Kidney glomerular epithelial cell (primary cell): ENCODE measurements around the gene SMIM24.

Experiments used
- DNase-seq: peaks from one replicate; lab custom pipeline; 2025; lab: John Stamatoyannopoulos, UW

The SMIM24 gene

GRCh38 chr19:3474010-3474409, 6.3 kb downstream of the SMIM24 start:
- DNase-seq: no peak

GRCh38 chr19:3471954-3472655, 8.2 kb downstream of the SMIM24 start:
- DNase-seq: no peak

GRCh38 chr19:3470500-3471128, 9.7 kb downstream of the SMIM24 start:
- DNase-seq: no peak

GRCh38 chr19:3469638-3470499, 10.5 kb downstream of the SMIM24 start:
- no peak for DNase-seq

- no peak for DNase-seq
These were observed 12.1 kb downstream of the SMIM24 start for GRCh38 chr19:3468211-3468610.

- no peak for DNase-seq
These were observed 12.7 kb downstream of the SMIM24 start for GRCh38 chr19:3467437-3468198.

- DNase-seq: no peak
These were observed 13.7 kb downstream of the SMIM24 start for GRCh38 chr19:3466635-3467034.

GRCh38 chr19:3465552-3465951, 14.8 kb downstream of the SMIM24 start:
- no peak for DNase-seq

GRCh38 chr19:3464587-3465235, 15.6 kb downstream of the SMIM24 start:
- DNase-seq: no peak

GRCh38 chr19:3463714-3464586, 16.4 kb downstream of the SMIM24 start:
- DNase-seq: no peak

GRCh38 chr19:3462991-3463713, 17.2 kb downstream of the SMIM24 start:
- no peak for DNase-seq

- DNase-seq: no peak
These were observed 20.3 kb downstream of the SMIM24 start for GRCh38 chr19:3459965-3460582.

GRCh38 chr19:3459089-3459881, 21.0 kb downstream of the SMIM24 start:
- DNase-seq: peak; percentile 92

GRCh38 chr19:3458229-3459088, 21.9 kb downstream of the SMIM24 start:
- DNase-seq: no peak

- DNase-seq: no peak
These were observed 22.6 kb downstream of the SMIM24 start for GRCh38 chr19:3457528-3458228.

- no peak for DNase-seq
These were observed 23.3 kb downstream of the SMIM24 start for GRCh38 chr19:3456925-3457527.
